Heart right ventricle (tissue), 16 donors: ENCODE data around the gene PLP1. TPM values are rescaled to one million over a fixed set of nuclear protein-coding genes. Genes with fewer than 3 reads are reported as not detected.

Experiments
- ATAC-seq, 8 donors: fragments of 200-7000 bp; cut with Tn5 transposase; one replicate each; pipeline ENCODE4 v1.9.1; 2020; ENCODE audit warnings: mild to moderate bottlenecking in 8 of 8, moderate library complexity in 8 of 8, moderate number of reproducible peaks in 1 of 8
- DNase-seq, 2 donors: peaks; one replicate each; pipeline ENCODE4 v3.0.0-alpha.2; 2020
- H3K27ac ChIP-seq, 10 donors: fragments of 200-600 bp; sonication (generic) in 2 of 10; one replicate each; pipeline versions ENCODE4 v1.5.0 to v1.8.0; 2020 to 2022; ENCODE audit warnings: mild to moderate bottlenecking in 3 of 10
- H3K27me3 ChIP-seq, 7 donors: fragments of 200-600 bp; one replicate each; pipeline ENCODE4 v1.8.0; 2021 to 2022; ENCODE audit warnings: mild to moderate bottlenecking in 2 of 7
- H3K36me3 ChIP-seq, 9 donors: fragments of 200-600 bp; sonication (generic) in 1 of 9; one replicate each; pipeline versions ENCODE4 v1.5.0 to v1.8.0; 2020 to 2022; ENCODE audit warnings: mild to moderate bottlenecking in 2 of 9
- H3K4me1 ChIP-seq, 9 donors: fragments of 200-600 bp; sonication (generic) in 1 of 9; one replicate each; pipeline versions ENCODE4 v1.5.0 to v1.8.0; 2020 to 2022; ENCODE audit warnings: mild to moderate bottlenecking in 4 of 9
- H3K4me3 ChIP-seq, 10 donors: fragments of 200-600 bp; sonication (generic) in 2 of 10; one replicate each; pipeline versions ENCODE4 v1.5.0 to v1.8.0; 2020 to 2022; ENCODE audit warnings: mild to moderate bottlenecking in 7 of 10, moderate library complexity in 2 of 10
- H3K9me3 ChIP-seq, 11 donors: fragments of 200-600 bp in 10 of 11; sonication (generic) in 2 of 11; one replicate each; pipeline versions ENCODE4 v1.5.0 to v1.8.0; 2013 to 2022; ENCODE audit warnings: mild to moderate bottlenecking in 2 of 11, control low read depth in 1 of 11, moderate library complexity in 1 of 11
- CTCF ChIP-seq, 9 donors: fragments of 200-600 bp; sonication (generic) in 2 of 9; IDR thresholded peaks; one replicate each; pipeline versions ENCODE4 v1.5.0 to v1.8.0; 2021 to 2022; ENCODE audit warnings: antibody characterized with exemption in 9 of 9, mild to moderate bottlenecking in 5 of 9, moderate library complexity in 1 of 9
- WGBS, 2 donors: extraction: QIAGEN DNeasy Blood & Tissue Kit; methylation state at CpG; one replicate each; pipeline ENCODE4 v1.1.7; 2013; ENCODE audit warnings: inconsistent platforms in 1 of 2; 5-methylcytosine and 5-hydroxymethylcytosine counted together
- intact Hi-C, 10 donors: fragments of 100-400 bp; cut with DNase I; formaldehyde crosslinking; loops; one replicate each; pipeline versions ENCODE4 v1.11.1 to v1.14.2; 2022
- polyA plus RNA-seq, 2 donors: library from polyadenylated mRNA; stranded (reverse); fragments of 200-250 nt; gene quantifications; one replicate each; pipeline ENCODE4 v1.2.3, GENCODE V29; 2013
- total RNA-seq, 10 donors: library from RNA; stranded (reverse); fragmentation: NEBNext Ultra II Directional in 3 of 10; extraction: Animal tissue kit (Norgen Biotek cat#: 25700) in 3 of 10; gene quantifications; one replicate each; pipeline versions ENCODE4 v1.2.1 to v1.2.4, GENCODE V29; 2021 to 2023
- donor health status: Arrhythmogenic right ventricular cardiomyopathy.
- donor health status: ischemic (EF 13 %, LVEDD 7.1; RV severe dilation, severe dysfunction).
- donor health status: healthy with polysubstance abuse.
- donor health status: DM: no; HTN: yes; CAD: no.
- donor health status: DM: no; HTN: no; CAD: no.
- donor health status: ischemic (EF 25% LVEDD 6.9; RV normal size, moderate dysfunction).
- donor health status: ischemic (EF 25% LVEDD 5.7; RV mildly dilated, moderate dysfunction).
- donor health status: healthy.
- donor health status: DM: yes; HTN: yes; CAD: no.
- donor health status: Ischemic cardiomyopathy.
- donor health status: ischemic (EF 35%, LVEDD 5.7; RV mildly dilated, moderate dysfunction).
- donor health status: nonischemic (EF 11% LVEDD 7.7; RV severe dilation, severe dysfunction).
- donor health status: DM: yes; HTN: yes; CAD: no.
- donor health status: PGD.
- donor health status: ischemic (EF 29% LVEDD 5.4; RV normal size, mild dysfunction).
- donor health status: nonischemic (EF 23%, LVEDD 6.1; RV moderate dilation, normal function).

The PLP1 gene
- total and polyA plus RNA-seq, 12 donors: 0.94 to 10.4 (median 2.6) TPM

GRCh38 chrX:103828529-103828928, 51.9 kb downstream of the PLP1 start:
- H3K4me3 ChIP-seq: no peak overlapping the region

GRCh38 chrX:103830848-103831247, 54.2 kb downstream of the PLP1 start:
- H3K4me1 ChIP-seq: peaks cover 0 to 14% (median 0%) of the 10 kb centered on the region in 9 donors
- H3K36me3 ChIP-seq: no peaks in the 10 kb centered on the region
- H3K27me3 ChIP-seq: peaks cover 0 to 64% (median 0%) of the 10 kb centered on the region in 7 donors
- intact Hi-C loops: no loop called here
- DNase-seq: no peak
- TF ChIP-seq CTCF (IDR thresholded peaks at IDR 0.05): no peak
- ATAC-seq: peak in 7 of 8 donors; percentile 41 to 83 (median 69)
- WGBS, 2 donors: 61 to 70% methylated on average over 7 of the region's 7 CpGs
- H3K27ac ChIP-seq: peak overlapping the region in 7 of 10 donors; percentile 73 to 89 (median 86)
- H3K4me3 ChIP-seq: peak overlapping the region in 8 of 10 donors; percentile 56 to 73 (median 67)
- no peaks in the 10 kb centered on the region for H3K9me3 ChIP-seq

More at GRCh38 chrX:103828529-103828928, 51.9 kb downstream of the PLP1 start:
- ATAC-seq: peak; percentile 37 to 82 (median 68)
- no peaks in the 10 kb centered on the region for H3K9me3 ChIP-seq
- no peaks in the 10 kb centered on the region for H3K36me3 ChIP-seq
- H3K27me3 ChIP-seq: peaks cover 0 to 60% (median 0%) of the 10 kb centered on the region in 7 donors
- peak in 1 of 2 donors; percentile 18 for DNase-seq
- intact Hi-C loops: loop anchor here in 1 of 10 donors (10.0 kb wide), 1 partner anchor 294 kb away; no protein-coding TSS in a partner anchor
- no peak for TF ChIP-seq CTCF (IDR thresholded peaks at IDR 0.05)
- 43% methylated on average over 2 of the region's 2 CpGs for WGBS, 2 donors
- peak overlapping the region in 9 of 10 donors; percentile 12 to 81 (median 66) for H3K27ac ChIP-seq
- H3K4me1 ChIP-seq: peaks cover 0 to 14% (median 0%) of the 10 kb centered on the region in 9 donors

GRCh38 chrX:103831342-103831802, 54.7 kb downstream of the PLP1 start:
- TF ChIP-seq CTCF (IDR thresholded peaks at IDR 0.05): no peak
- Histone ChIP-seq H3K27ac (peak overlapping the region; percentile 35 to 89 (median 79)), H3K9me3 (no peaks in the 10 kb centered on the region), H3K36me3 (no peaks in the 10 kb centered on the region), H3K4me1 (peaks cover 0 to 14% (median 0%) of the 10 kb centered on the region in 9 donors), H3K4me3 (peak overlapping the region; percentile 46 to 73 (median 66)), H3K27me3 (peaks cover 0 to 69% (median 0%) of the 10 kb centered on the region in 7 donors)
- peak; percentile 54 to 74 for DNase-seq
- intact Hi-C loops: no loop called here
- WGBS, 2 donors: 14 to 18% methylated on average over 11 of the region's 11 CpGs
- ATAC-seq: peak in 5 of 8 donors; percentile 6 to 75 (median 27)

GRCh38 chrX:103831803-103832544, 55.3 kb downstream of the PLP1 start, which contains the start of gene RAB9B:
RAB9B (minus strand) TSS chrX:103832257; CDS start chrX:103825784, 6,473 bp downstream.
- H3K27ac ChIP-seq: peak within 1 kb of the TSS; percentile 35 to 89 (median 79)
- peak; percentile 20 to 28 for DNase-seq
- 1% methylated on average over 30 to 53 of the region's 54 CpGs for WGBS, 2 donors
- H3K27me3 ChIP-seq: peaks cover 0 to 70% (median 0%) of the 10 kb centered on the region in 7 donors
- peak; percentile 82 to 94 (median 94) for ATAC-seq
- TF ChIP-seq CTCF (IDR thresholded peaks at IDR 0.05): no peak
- H3K36me3 ChIP-seq: no peaks in the 10 kb centered on the region
- peak within 1 kb of the TSS; percentile 46 to 73 (median 66) for H3K4me3 ChIP-seq
- intact Hi-C loops: no loop called here
- no peaks in the 10 kb centered on the region for H3K9me3 ChIP-seq
- peaks cover 0 to 10% (median 0%) of the 10 kb centered on the region in 9 donors for H3K4me1 ChIP-seq
